AG04449 (cell line): ENCODE data around the gene ZDHHC12.

ENCODE experiments used
- CTCF ChIA-PET: fragments of 350-600 bp; formaldehyde crosslinking; extraction: SDS; loops from one replicate; lab custom pipeline; 2021; ENCODE audit warnings: antibody characterized with exemption; lab: Yijun Ruan, JAX
- POLR2A ChIA-PET: fragments of 400-600, 350-600 bp; formaldehyde crosslinking; extraction: SDS; loops from one replicate; lab custom pipeline; 2020; ENCODE audit warnings: antibody characterized with exemption, inconsistent platforms; lab: Yijun Ruan, JAX
- DNase-seq: peaks from one replicate; pipeline ENCODE4 v3.0.0-alpha.2; 2010; ENCODE audit warnings: low read depth, low spot score
- H3K4me3 ChIP-seq: 2 replicates; pipeline ENCODE4 v1.5.1; 2011; ENCODE audit warnings: low read depth, mild to moderate bottlenecking, control low read depth, low read length
- TF ChIP-seq, protein P1 (sequence below): IDR thresholded peaks from one replicate; pipeline ENCODE4 v1.5.1; 2011; ENCODE audit warnings: mild to moderate bottlenecking, moderate library complexity, low read length, control low read depth, inconsistent platforms; ENCODE audit not compliant: insufficient read depth; ENCODE audit errors: missing control alignments

ZDHHC12 gene

DNA sequence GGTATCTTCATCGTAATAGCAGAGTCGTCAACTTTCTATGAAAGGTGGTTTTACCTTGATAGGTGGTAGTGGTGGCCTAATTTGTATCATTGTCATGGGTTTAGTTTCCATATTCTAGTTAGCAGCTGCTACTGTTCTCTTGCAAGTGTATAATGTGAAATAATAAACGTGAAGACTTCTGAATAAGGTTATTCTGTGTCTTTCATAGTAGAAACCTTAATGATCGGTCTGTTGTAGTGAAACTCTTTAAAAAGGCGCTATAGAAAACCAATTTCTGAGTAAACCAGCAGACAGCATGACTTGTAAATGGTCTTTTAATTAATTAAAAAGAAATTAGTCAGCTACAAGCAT lies 33.3 kb downstream of the ZDHHC12 start:
- DNase-seq, result no peak
- ChIA-PET POLR2A (no interaction called here), CTCF (interaction anchor here (0.9 to 5.1 kb wide), 5 partner anchors 10 to 58 kb away, joined by 3 to 68 read pairs (median 5); partner anchors contain the start of gene PKN3)
- peak overlapping the region; percentile 84 for H3K4me3 ChIP-seq
- TF ChIP-seq, protein P1, sequence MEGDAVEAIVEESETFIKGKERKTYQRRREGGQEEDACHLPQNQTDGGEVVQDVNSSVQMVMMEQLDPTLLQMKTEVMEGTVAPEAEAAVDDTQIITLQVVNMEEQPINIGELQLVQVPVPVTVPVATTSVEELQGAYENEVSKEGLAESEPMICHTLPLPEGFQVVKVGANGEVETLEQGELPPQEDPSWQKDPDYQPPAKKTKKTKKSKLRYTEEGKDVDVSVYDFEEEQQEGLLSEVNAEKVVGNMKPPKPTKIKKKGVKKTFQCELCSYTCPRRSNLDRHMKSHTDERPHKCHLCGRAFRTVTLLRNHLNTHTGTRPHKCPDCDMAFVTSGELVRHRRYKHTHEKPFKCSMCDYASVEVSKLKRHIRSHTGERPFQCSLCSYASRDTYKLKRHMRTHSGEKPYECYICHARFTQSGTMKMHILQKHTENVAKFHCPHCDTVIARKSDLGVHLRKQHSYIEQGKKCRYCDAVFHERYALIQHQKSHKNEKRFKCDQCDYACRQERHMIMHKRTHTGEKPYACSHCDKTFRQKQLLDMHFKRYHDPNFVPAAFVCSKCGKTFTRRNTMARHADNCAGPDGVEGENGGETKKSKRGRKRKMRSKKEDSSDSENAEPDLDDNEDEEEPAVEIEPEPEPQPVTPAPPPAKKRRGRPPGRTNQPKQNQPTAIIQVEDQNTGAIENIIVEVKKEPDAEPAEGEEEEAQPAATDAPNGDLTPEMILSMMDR, result no peak

DNA sequence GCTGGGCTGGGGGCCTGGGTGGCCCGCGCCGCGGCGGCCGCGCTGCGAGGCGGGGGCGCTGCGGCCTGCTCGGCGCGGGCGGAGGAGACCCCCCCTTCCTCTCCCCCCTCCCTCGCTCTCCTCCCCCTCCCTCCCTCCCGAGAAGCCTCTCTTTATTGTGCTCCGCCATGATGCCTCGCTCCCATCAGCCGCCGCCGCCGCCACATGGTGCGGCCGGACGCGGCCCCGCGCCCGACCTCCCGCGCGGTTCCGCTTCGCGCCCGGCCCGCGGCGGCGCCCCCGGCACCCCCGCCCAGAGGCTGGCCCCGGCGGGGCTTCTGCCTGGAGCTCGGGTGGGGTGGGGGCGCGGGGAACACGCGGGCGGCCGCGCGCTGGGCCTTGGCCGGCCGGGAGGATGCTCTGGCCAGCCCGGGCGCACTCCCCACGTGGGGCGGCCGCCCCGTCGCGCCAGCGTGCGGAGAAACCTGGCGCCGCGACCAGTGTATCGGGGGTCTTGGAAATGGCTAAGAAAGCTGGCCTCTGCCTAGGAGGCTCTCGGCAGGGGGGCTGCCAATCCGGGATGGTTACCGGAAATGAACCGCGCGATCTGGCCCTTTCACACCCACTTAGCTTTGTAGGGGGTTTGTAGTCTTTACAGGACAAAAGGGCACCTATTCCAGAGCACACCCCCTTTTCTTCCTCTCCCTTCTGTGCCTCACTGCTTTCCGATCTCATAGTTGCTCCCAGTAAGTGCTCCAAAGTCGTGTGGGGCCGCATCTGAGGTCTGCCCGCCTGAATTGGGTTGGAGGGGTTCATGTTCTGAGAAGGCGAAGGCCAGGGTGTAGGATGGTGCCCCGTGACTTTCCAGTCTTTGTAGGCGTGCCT lies 33.9 kb downstream of the ZDHHC12 start:
- DNase-seq, result no peak
- CTCF ChIA-PET, result interaction anchor here (0.9 to 5.1 kb wide), 4 partner anchors 11 to 57 kb away, joined by 3 to 68 read pairs (median 4); partner anchors contain the start of gene PKN3
- POLR2A ChIA-PET, result interaction anchor here (1.4 kb wide), 1 partner anchor 53 kb away, joined by 4 read pairs; no protein-coding TSS in a partner anchor
- TF ChIP-seq, protein P1, result no peak
- peak overlapping the region; percentile 84 for H3K4me3 ChIP-seq

DNA sequence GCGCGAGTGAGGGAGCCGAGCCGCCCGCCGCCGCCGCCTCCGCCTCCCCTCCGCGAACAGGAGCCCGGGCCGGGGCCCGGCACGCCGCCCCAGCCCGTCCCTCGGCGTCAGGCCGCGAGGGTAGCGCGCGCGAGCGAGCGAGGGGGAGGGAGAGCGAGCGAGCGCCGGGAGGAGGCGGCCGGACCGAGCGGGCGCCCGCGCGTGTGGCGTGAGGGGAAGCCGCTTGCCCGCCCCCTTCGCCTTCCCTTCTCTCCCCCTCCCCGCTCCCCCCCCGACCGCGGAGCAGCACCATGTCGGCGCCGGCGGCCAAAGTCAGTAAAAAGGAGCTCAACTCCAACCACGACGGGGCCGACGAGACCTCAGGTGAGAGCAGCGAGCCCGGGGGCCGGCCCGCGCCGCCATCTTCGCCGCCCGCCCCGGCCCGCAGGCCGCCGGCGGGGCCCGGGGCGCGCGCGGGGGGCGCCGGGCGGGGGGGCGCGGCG lies 34.6 kb downstream of the ZDHHC12 start:
- H3K4me3 ChIP-seq, result peak overlapping the region; percentile 84
- CTCF ChIA-PET, result interaction anchor here (0.7 to 5.1 kb wide), 2 partner anchors 12 to 15 kb away, joined by 3 to 68 read pairs; partner anchors contain the start of gene PKN3
- TF ChIP-seq, protein P1, result no peak
- DNase-seq, result no peak
- POLR2A ChIA-PET, result interaction anchor here (0.6 to 1.4 kb wide), 5 partner anchors 8 to 137 kb away, joined by 3 to 4 read pairs (median 3); partner anchors contain the start of gene SPTAN1

DNA sequence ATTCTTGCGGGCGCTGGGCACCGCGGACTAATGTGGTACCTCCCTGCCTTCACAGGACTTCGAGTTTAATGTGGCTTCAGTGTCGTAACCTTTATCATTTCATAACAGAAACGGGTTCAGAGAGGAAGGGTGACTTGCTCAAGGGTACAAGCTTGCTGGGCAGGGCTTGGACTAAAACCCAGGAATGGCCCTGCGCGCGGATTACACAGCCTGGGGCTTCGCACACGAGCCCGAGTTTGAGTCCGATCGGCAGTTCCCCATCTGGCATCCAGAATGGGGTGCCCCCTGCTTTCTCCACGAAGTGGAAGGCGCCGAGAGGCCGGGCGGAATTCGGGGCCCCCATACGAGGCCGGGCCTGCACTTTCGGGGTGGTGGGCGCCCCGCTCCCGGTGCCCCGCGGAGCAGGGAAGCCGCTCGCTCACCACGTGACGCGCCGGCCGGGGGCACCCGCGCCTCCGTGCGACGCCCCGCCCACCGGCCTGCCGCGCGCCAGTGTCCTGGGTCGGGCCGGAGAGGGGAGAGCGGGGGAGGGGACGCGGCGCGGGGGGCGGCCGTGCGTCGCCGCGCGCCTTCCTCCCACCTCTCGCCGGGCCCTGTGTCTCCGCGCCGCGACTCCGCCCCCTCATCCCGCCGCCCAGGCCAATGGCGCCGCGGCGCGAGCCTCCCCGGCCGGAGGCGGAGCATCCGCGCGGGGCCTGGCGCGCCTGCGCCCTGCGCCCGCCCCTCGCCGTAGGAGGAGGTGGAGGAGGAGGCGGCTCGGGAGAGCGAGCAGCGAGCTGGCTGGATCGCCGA lies 35.2 kb downstream of the ZDHHC12 start, which contains the start of gene SET:
SET (plus strand) TSS at position 722 of the 792 bp plus-strand sequence. CDS start 361 bp downstream, outside the sequence.
- CTCF ChIA-PET, result interaction anchor here (0.7 to 5.1 kb wide), 2 partner anchors 12 to 15 kb away, joined by 3 to 68 read pairs; partner anchors contain the start of gene PKN3
- TF ChIP-seq, protein P1, result no peak
- POLR2A ChIA-PET, result interaction anchor here (0.6 to 1.4 kb wide), 5 partner anchors 9 to 137 kb away, joined by 3 to 4 read pairs (median 3); partner anchors contain the start of gene SPTAN1
- no peak for DNase-seq
- peak within 1 kb of the TSS; percentile 84 for H3K4me3 ChIP-seq

DNA sequence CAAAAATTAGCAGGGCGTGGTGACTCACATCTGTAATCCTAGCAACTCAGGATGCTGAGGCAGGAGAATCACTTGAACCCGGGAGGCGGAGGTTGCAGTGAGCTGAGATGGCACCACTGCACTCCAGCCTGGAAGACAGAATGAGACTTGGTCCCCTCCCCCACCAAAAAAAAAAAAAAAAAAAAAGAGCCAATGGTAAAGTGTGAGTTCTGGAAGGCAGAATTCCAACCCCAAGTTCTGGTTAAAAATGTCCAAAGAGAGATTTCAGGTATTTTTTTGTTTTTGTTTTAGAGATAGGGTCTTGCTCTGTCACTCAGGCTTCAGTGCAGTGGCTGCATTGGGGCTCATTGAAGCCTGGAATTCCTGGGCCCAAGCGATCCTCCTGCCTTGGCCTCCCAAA lies 36.5 kb downstream of the ZDHHC12 start:
- TF ChIP-seq, protein P1, result no peak
- POLR2A ChIA-PET, result no interaction called here

More for the DNA sequence above, 36.5 kb downstream of the ZDHHC12 start:
- DNase-seq, result no peak
- no peak overlapping the region for H3K4me3 ChIP-seq
- CTCF ChIA-PET, result interaction anchor here (1.0 kb wide), 1 partner anchor 52 kb away, joined by 3 read pairs; no protein-coding TSS in a partner anchor
